Measurements from ENCODE around the gene GSN.

GSN gene

DNA sequence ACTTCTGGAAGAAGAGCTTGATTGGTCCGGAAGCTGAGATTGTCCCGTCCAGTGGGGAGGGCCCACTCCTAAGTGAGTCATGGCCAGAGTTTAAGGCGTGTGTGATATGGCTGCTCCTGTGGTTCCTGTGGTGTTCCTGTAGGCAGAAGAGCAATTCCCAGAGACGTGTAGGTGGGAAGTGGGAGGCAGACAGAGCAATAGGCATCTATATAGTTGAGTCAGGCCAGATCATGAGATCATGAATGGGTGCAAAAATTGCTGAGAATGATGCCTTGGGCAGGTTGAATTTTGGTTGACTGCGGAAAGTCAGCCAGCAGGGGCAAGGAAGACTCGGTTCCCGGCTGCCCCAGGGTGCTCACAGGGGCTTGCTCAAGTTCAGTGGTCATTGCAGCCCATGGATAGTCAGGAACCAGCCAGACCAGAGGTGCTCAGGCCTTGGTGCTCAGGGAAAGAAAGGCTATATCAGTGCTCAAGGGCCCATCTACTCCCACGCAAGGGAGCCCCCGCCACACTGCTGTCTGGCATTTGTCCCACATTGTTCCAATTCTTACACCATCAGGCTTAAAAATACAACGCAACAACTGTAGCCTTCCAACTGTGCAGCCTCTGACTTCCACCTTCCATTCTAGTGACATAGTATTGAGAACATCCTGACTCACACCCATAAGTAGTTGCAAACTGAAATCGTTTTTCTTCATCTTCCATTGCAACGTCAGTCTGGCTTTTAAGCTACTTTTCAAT lies 21.0 kb upstream of the GSN start:
- no peak for DNase-seq

DNA sequence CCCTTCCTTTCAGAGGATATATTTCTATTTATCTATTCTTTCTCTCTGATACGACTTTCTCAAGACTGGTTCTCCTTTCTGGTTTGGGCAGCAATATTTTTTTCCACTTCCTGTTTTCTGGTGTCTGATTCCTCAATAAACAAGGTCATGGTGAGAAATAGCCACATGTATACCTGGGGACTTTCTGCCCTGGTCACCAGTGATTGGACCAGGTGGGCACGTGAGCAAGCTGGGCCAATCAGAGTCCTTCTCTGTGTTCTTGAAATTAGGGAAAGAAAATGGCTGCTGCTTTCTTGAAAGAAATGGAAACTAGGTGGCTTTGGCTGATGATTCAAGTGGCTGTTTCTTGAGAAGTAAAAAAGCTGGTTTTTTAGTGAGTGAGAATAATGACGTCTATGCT lies 18.4 kb upstream of the GSN start:
- no peak for DNase-seq

DNA sequence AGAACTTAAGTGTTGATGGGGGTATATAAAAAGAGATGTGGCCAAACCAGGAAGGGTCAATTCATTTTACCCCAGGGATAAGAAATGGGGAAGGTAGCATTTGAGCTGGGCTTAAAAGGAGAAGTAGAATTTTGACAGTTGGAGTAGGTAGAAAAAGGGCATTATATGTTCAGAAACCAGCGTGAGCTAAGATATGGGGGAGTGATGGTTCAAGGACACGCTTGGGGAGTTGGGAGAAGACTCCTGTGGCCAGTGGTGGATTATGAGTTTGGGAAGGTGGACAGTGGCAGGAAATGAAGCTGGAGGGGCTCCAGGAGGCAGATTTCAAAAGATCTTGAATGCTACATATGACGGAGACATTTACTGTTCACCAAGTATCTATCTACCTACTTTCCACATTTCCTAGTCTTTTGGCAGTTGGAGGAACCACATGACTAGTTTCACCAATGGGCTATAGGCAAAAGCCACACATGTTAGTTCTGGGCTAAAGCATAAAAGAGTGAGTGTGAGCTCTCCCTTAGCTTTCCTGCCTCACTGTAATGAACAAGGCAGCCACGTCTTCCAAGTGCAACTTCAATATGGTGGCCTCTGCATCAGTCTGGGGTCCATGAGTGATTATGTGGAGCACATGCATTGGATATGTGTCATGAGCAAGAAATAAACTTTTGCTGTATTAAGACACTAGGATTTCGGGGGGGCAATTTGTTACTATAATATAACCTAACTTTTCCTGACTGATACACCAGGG lies 15.7 kb upstream of the GSN start:
- no peak for DNase-seq

DNA sequence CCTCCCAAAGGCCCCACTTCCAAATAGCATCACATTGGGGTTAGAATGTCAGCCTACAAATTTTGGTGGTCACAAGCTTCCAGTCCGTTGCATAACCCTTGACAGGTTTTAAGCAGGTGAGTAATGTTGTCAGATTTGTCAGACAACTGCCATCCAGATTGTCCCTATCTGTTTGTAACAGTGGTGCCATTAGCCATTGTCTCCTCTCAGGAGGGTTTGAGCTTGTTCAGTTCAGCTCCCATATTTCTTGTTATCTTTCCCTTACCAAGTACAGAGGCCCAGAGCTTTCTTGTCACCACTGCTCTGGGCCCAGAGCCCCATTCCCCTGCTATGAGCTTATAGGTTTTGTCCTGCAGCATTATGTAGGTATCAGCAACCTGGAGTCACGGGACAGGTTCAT lies 14.8 kb upstream of the GSN start:
- DNase-seq = no peak

DNA sequence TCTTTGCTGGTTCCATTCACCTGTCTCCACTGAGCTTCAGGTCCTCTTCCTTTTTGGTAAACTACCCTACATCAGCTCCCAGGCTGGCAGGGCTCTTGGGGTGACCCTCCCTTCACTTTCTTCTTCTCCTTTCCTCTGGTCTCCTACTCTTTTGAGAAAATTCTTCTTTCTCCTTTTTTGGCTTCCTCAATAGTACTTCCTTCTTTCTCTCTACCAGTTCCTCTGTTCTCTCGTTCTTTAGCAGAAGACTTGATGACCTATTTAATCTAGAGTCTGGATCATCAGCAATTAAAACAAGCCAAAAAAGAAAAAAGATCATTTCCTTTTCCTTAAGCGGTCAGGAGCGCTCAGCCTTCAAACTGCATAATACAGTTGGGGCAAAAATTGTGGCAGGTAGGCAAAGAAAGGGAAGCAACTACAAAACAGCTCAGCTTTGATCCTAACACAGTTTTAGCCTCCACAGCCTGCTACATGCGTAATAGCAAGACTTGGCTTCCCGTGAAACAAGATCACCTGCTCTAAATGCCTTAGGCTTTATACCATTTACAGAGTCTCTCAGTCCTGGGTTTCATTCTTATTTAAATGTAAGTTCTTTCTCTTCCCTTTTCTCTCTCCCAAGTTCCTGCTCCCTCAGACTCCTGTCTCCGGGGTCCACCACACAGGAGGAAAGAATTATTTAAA lies 14.0 kb upstream of the GSN start:
- DNase-seq = no peak

DNA sequence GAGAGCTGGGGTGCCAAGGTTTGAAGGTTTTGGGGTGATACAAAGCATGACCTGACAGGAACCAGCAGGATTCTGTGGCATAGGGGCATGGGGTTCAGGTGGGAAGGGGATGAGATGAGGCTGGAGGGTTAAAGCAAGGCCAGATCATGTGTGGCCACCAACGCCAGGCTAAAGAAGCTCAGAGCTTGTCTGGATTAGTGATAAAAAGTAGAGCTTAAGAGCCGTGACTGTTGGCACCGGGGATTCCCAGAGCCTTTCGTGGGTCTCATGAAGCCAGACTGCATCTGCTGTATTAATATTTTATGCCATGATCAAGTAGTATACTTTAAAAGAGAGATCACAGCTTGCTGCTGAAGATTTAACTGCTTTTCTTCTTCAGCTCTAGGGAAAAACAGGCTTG lies 8.5 kb upstream of the GSN start:
- DNase-seq = no peak

DNA sequence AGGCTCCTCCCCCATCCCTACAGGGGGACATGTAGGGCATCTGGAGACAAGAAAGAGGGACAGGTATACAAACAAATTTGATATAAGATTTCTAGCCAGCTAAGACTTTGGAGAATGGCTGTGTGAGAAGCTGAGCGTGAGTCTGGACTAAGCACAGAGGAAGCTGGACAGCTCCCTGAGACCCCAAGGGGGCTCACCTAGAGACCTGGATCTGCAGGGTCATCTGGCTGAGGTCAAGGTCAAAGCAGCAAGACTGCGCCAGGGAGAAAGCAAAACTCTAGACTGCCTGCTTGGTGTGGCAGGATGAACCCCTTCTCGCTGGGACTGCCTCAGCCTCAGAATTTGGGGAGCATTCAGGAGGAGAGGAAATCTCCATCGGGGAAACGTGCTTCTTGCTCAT lies 8.0 kb upstream of the GSN start:
- no peak for DNase-seq

DNA sequence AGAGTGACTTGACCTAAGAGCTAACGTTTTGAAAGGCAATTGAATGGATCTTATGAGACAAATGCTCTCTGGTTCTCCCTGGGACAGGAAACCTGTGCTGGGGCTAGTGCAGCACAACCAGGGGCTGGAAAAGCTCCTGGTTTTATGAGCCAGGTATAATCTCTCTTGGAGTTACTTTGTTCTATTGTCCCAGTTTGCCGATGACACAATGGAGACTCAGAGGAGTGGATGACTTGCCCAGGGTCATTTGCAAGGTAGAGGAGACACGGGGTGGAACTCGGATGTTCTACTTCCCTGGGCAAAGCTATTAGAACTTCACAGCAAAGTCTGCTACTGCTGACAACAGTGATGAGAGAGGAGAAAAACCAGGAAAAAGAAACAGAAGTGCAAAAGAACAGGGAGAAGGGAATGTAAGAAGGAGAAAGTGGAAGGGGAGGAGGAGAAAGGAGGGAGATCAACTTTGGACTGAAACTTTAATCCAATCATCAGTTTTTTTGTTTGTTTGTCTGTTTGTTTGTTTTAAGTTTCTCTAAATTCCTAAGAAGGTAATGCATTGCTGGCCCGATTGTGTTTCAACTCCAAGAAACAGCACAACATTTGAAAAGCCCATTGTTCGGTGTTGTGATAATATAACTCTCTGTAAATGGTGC lies 7.4 kb upstream of the GSN start:
- DNase-seq = no peak

DNA sequence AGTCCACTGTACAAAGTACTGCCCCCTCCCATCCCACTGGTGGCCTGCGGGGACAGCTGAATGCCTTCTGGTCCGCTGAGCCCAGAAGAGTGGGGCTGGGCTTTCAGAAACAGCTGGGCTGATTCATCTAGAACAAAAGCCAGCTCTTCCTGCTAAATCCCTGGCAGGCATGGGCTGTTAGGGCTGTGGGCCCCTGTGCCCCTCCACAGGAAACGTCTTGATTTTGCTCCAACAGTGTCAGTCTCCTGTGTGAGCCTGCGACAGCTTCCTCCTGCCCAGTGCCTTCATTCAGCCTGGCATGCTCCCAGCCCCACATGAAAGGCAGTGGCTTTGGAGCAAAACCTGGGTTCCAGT lies 6.9 kb upstream of the GSN start:
- DNase-seq = no peak

DNA sequence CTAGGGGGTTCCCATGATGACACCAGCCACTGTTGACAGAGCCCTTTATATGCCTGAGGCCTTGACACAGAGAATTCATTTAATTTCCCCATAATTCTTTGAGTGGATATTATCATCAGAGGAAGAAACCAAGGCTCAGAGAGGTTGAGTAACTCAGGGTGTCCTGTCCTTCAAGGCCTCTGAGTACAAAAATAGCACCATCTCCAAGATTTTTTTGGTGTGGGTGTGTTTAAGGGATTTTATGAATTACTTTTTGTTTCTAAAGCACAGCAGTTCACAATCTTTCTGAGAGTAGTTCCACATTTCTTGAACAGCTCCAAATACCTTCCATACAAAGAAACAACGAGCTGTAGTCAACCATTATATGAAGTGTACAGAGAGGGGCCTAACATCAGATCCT lies 6.2 kb upstream of the GSN start:
- DNase-seq = no peak

DNA sequence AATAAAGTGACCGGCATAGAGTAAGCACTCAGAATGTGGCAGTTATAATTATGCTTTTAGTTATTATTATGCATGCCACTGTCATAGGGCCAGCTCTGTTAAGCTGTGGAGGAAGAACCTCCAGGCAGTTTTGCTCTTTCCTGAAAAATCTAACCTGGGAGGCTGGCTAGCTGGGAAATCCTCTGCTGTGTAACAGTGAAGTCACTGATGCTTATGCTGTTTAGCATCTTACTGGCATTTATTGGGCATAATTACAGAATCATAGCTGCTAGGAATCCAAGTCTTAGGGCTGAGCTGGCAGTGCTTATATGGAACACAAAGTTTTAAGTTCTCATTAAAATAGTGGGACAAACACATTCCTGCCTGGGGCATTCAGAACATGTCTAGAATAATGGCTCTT lies 5.5 kb upstream of the GSN start:
- DNase-seq = no peak

DNA sequence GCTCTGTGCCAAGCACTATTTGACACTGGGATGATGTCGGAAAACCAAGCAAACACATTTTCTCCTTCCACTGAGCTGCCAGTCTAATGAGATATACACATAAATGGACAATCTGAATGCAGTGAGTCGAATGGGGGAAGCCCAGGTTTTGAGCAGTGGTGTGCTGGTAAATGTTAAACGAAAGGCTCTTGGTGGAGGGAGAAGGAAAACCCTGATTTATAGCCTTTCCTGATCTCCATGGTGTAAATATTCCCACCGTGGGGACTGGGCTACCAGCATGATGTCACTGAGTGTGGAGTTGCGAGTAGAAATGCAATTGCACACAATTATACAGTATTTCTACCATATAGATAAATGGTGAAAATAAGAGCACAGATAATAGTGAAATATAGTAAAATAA lies 5.0 kb upstream of the GSN start:
- DNase-seq = no peak

DNA sequence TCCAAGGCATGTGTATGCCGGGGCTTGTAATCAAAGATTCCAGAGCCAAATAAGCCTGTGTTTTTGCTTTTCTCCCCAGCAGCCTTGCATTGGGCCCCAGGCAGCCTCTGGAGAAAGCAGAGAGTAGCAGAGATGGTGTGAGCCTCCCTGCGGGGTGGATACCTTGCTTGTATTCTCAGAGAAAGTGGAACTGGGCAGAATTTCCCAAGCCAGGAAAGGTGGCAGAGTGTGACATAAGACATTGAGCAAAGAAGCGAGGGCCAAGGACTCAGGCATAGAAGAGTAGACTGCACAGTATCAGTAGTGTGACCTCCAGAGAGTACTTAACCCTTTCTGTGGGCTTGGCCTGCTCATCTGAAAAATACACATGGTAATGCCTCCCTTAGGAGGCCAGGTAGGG lies 1.6 kb upstream of the GSN start:
- DNase-seq = no peak

DNA sequence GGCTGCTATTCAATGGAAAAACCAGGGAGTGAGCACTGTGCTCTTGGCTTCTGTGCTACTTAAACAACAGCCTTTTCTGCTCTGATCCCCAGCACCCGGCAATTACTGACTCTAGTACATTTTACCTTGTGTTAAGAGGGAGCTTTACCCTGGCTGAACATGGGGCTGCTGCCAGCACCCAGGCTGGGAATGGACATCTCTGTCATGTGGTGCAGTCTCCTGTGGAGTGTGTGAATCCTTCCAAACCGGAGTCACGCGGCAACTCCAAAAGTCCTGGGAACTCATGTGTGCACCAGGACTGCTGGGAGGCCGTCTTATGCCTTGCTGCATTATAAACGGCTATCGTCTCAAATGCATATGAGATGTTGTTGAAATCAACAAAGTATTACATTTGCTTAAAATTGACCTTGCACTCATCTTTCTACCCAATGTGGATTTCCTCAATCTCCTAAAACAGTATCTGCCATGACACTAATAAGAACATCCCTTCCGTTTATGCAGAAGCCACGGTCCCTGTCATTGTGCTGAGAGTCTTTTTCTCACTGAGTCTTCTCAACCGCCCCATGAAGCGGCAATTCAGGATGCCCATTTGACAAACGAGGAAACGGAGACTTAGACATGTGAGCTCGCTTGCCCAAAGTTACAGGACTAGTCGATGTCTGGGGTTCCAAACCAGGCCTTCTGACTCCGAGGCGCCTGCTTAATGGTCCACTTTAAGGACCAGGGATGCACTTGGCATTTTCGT lies 884 bp upstream of the GSN start:
- no peak for DNase-seq

DNA sequence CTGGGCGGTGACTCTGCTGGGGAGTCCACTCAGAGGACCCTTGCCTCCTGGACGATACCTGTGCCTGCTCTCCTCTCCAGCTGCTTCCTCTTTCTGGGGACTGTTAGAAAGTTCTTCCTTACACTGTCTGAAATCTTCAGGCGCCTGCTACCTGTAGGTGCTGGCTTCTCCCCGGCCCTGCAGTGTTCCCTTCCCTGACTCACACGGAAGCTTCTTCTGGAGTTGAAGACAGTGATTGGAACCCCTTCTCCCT lies 562 bp downstream of the GSN start:
- DNase-seq = no peak

DNA sequence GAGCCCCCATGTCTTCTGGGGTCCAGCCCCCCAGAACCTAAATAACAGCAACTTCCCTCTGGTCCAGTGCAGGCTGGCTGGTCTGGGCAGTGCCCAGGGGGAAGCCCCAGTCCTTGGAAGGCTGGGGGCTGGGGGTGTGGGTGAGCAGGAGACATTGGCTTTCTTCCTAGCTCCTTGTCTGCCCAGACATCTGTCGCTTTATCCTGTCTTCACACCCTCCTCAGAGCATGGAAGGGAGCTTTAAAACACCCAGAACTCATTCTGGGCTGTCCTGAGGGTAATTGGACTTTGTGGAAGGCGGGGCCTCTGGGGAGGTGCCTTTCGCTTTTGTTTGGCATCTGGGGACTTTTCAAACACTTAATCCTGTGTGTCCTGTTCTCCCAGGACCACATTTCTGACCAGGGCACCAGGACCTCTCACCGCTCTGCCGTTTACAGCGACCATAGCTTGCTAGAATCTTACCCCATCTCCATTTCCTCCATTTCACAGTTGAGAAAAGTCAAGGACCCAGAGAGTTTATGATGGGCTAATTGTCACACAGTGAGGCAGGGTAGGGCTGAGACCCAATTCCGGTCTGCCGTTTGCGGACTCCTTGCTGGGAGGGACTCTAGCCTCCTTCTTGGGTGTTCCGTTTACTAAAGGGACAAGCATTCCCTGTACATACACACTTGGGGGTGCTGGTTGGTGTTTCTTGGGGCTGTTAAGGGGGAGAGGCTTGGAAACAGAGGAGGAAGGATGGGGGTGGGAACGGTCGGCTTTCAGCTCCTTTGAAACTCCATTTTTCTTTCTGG lies 1.1 kb downstream of the GSN start:
- no peak for DNase-seq

DNA sequence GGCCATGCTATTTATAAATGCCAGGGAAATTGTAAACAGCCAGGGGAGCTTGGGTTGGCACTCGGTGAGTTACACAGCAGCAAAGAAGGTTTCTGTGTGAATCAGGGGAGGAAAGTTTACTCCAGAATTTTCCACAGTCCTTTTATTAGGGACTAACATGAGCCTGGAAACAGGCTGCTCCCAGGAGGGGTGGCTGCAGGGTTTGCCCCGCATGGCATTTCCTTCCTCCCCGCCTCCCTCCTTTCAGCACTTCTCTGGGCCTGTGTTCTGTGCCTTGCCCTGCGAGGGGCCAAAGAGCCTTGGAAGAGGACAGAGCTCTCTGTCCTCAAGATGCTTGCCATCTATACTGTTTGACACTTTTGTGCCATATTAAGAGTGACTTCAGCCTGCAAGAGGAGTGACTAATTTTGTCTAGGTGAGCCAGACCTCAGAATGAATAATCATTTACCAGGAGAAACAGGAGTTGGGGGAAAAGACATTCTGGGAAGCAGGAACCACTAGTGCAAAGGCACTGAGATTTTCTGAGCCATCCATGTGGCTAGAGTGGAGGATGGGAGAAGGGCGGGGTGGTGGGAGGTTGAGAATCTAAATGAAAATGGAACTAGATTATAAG lies 1.8 kb downstream of the GSN start:
- DNase-seq = no peak

DNA sequence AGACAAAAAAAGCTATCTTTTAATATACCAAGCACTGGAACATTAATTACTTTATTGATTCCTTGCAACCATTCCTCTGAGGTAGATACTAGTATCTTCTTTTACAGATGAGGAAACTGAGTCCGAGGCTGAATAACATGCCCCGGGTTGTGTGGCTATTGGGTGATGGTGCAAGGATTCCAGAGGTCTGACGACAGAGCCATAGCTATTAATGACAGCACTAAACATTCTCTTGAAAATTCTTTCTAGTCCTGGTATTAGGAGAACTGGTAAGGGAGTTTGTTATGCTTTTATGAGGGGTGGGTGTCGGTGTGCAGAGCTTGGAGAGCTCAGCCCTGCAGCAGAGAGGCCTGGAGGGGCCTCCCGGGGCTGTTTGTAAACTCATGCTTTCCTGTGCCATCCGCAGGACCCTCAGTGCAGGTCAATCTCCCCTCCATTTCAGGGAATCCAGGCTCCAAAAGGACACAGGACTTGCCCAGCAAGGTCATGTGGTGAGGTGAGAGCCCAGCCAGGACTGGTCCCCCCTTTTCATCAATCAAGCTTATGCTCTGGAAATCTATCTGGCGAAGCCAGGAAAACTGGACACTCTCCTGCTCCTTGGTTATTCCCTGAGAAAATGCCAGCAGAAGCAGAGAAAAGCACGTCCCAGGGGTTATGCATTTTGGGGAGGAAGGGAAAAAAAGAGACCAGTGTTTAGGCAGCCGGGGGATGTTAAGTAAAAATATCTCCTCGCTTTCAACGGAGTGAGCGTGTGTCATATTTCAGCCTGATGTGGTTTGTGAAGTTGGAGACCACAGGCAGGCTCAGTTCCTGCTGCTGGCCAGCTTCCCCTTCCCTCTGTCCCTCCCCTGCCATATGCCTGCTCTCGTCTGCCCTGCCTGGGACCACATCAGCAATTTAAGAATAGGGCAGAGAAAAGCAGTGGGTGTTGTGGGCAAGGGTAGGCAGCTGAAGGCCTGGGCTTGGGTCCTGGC lies 3.7 kb downstream of the GSN start:
- DNase-seq = no peak

DNA sequence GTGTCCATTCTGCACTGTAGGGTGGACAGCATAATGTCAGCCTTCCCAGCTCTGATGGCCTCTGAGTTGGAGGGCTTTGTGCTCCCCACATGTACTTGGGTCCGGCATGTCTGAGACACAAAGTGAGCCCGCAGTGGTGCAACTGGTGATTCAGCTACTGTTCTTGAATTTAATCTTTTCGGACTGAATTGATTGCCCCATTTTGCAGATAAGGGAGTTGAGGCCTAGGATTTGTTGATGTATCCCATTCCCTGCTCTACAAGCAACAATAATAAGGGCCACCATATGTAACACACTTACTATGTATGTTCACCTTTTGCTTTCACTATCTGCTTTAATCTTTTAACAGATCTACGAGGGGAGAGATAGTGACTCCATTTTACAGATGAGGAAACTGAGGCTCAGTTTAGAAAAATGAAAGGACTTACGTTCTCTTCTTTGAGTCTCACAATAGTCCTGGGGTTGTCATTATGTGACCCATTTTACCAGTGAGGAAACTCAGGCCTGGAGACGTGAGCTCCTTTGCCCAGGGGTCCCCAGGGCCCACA lies 4.5 kb downstream of the GSN start:
- no peak for DNase-seq

DNA sequence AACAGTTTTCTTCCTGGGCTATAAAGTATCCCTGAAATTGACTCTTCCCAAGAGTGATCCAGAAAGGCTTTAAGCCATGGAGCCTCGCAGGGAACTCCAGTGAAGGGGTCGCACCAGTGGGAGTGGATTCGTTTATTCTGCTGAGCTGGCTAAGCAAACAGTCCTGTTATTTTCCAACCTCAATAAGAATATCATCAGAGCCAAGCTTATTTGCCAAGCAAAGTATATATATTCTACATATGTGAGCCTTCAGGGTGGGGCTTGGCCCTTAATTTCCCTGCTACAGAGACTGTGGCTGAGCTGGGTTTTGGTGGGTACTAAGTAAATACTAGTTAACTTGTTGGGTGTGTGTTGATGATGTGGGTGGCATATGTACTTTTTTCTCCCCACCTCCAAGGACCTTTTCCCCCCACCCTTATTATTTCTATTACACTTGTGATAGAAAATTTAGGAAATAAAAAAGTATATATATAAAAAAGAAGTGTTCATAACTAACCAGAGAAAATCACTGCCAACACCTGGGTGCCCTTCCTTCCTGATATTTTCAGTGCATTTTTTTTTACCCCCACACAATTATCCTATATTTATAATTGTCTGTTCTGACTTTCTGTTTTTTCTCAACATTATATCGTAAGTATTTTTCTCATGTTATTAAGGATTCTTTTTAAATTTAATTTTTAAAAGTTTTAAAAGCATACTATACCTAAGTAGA lies 5.3 kb downstream of the GSN start:
- peak; percentile 56 to 73 for DNase-seq
